A673 (cell line): ENCODE data around the gene TECPR1. TPM values are rescaled to one million over a fixed set of nuclear protein-coding genes. Genes with fewer than 3 reads are reported as not detected.

Experiments used
- BruUV-seq: library from RNA; stranded (reverse); fragments of 400-500 nt; replicated peaks from 2 replicates; lab custom pipeline; 2021; lab: Mats Ljungman, UMichigan
- CTCF ChIA-PET: fragments of 300-600 bp; sonication (Branson Sonifier 250); formaldehyde crosslinking; loops from one replicate; lab custom pipeline; 2022; ENCODE audit warnings: antibody characterized with exemption; lab: Charles Lee
- POLR2A ChIA-PET: fragments of 300-600 bp; sonication (Branson Sonifier 250); formaldehyde crosslinking; loops from one replicate; lab custom pipeline; 2022; ENCODE audit warnings: antibody characterized with exemption; ENCODE audit not compliant: low non-redundant PET; lab: Charles Lee
- DNase-seq: peaks from one replicate; pipeline ENCODE4 v3.0.0-alpha.2; 2015; ENCODE audit warnings: low spot score
- H3K27ac ChIP-seq: fragments of 200-600 bp; sonication (generic); 2 replicates; pipeline ENCODE4 v1.5.1; 2016; ENCODE audit warnings: mixed run types, low read depth, mild to moderate bottlenecking, mixed read lengths, antibody characterized with exemption, low read length; ENCODE audit not compliant: poor library complexity, severe bottlenecking
- H3K27me3 ChIP-seq: fragments of 200-600 bp; sonication (generic); replicated peaks from 2 replicates; pipeline ENCODE4 v1.6.1; 2017; ENCODE audit warnings: mixed run types, low read depth, mild to moderate bottlenecking, mixed read lengths, antibody characterized with exemption, low read length; ENCODE audit not compliant: insufficient read depth, poor library complexity
- H3K36me3 ChIP-seq: fragments of 200-600 bp; sonication (generic); 2 replicates; pipeline ENCODE4 v1.6.1; 2016; ENCODE audit warnings: mixed run types, mild to moderate bottlenecking, mixed read lengths, antibody characterized with exemption, low read length; ENCODE audit not compliant: insufficient read depth, poor library complexity, severe bottlenecking
- H3K4me1 ChIP-seq: fragments of 200-600 bp; sonication (generic); 2 replicates; pipeline ENCODE4 v1.6.1; 2017; ENCODE audit warnings: mixed run types, mild to moderate bottlenecking, mixed read lengths, antibody characterized with exemption, low read length; ENCODE audit not compliant: insufficient read depth, poor library complexity, severe bottlenecking
- H3K4me3 ChIP-seq: fragments of 200-600 bp; sonication (generic); 2 replicates; pipeline ENCODE4 v1.5.1; 2016; ENCODE audit warnings: low read depth, mixed run types, mild to moderate bottlenecking, mixed read lengths, low read length; ENCODE audit not compliant: poor library complexity, severe bottlenecking
- H3K9me3 ChIP-seq: fragments of 200-600 bp; sonication (generic); 2 replicates; pipeline ENCODE4 v1.6.1; 2016; ENCODE audit warnings: mixed run types, low read depth, mild to moderate bottlenecking, mixed read lengths, antibody characterized with exemption, low read length; ENCODE audit not compliant: poor library complexity, severe bottlenecking
- CTCF ChIP-seq: fragments of 300-800, 200-600 bp; sonication (generic); conservative IDR thresholded peaks from 2 replicates; pipeline ENCODE4 v1.5.1; 2017; ENCODE audit warnings: low read depth, mild to moderate bottlenecking, antibody characterized with exemption, low read length, moderate library complexity, mixed read lengths
- EZH2 ChIP-seq: fragments of 200-600 bp; sonication (generic); IDR thresholded peaks from 2 replicates; pipeline ENCODE4 v1.6.1; 2017; ENCODE audit warnings: borderline replicate concordance, low read depth, mild to moderate bottlenecking, mixed read lengths, antibody characterized with exemption, low read length; ENCODE audit not compliant: poor library complexity, severe bottlenecking
- intact Hi-C: fragments of 100-400 bp; cut with micrococcal nuclease; formaldehyde crosslinking; loops from one replicate; pipeline ENCODE4 v1.10.0; 2022; ENCODE audit not compliant: unreplicated experiment
- total RNA-seq: library from RNA; stranded (reverse); gene quantifications from 2 replicates; pipeline ENCODE4 v1.2.3, GENCODE V29; 2021

The TECPR1 gene
- total RNA-seq, 1 experiment from 2014 or later: 25.9 TPM

GRCh38 chr7:98284335-98285036 lies 32.5 kb upstream of the TECPR1 start:
- Histone ChIP-seq H3K4me1 (no peaks in the 10 kb centered on the region), H3K4me3 (no peak overlapping the region), H3K27me3 (no peaks in the 10 kb centered on the region), H3K36me3 (no peaks in the 10 kb centered on the region), H3K9me3 (no peaks in the 10 kb centered on the region), H3K27ac (no peak overlapping the region)
- TF ChIP-seq EZH2 (no peak), CTCF (no peak)
- POLR2A ChIA-PET: no interaction called here
- no peak for DNase-seq
- CTCF ChIA-PET: no interaction called here
- intact Hi-C loops: no loop called here
- no TSS peak for BruUV-seq

GRCh38 chr7:98283887-98284222 lies 31.8 kb upstream of the TECPR1 start:
- TF ChIP-seq EZH2: no peak
- TF ChIP-seq CTCF: no peak
- ChIA-PET POLR2A (no interaction called here), CTCF (no interaction called here)
- no peak for DNase-seq
- no TSS peak for BruUV-seq
- intact Hi-C loops: no loop called here
- H3K27ac ChIP-seq: no peak overlapping the region
- no peaks in the 10 kb centered on the region for H3K9me3 ChIP-seq
- no peak overlapping the region for H3K4me3 ChIP-seq
- H3K27me3 ChIP-seq: no peaks in the 10 kb centered on the region
- H3K4me1 ChIP-seq: no peaks in the 10 kb centered on the region
- no peaks in the 10 kb centered on the region for H3K36me3 ChIP-seq

- ChIA-PET POLR2A (no interaction called here), CTCF (no interaction called here)
- H3K27me3 ChIP-seq: no peaks in the 10 kb centered on the region
- no TSS peak for BruUV-seq
- no peaks in the 10 kb centered on the region for H3K9me3 ChIP-seq
- intact Hi-C loops: no loop called here
- H3K36me3 ChIP-seq: no peaks in the 10 kb centered on the region
- no peak overlapping the region for H3K27ac ChIP-seq
- H3K4me1 ChIP-seq: no peaks in the 10 kb centered on the region
- DNase-seq: no peak
- peak overlapping the region; percentile 93 for H3K4me3 ChIP-seq
- TF ChIP-seq CTCF (no peak), EZH2 (no peak)
Observed at GRCh38 chr7:98283127-98283886, 31.3 kb upstream of the TECPR1 start.
